Sigmoid colon (tissue), 7 donors: Measurements from ENCODE around the gene GRM4. TPM values are rescaled to one million over a fixed set of nuclear protein-coding genes. Genes with fewer than 3 reads are reported as not detected.

Source experiments
- DNase-seq: peaks from one replicate; pipeline ENCODE4 v3.0.0-alpha.2; 2019
- H3K27ac ChIP-seq, 4 donors: fragments of 200-600 bp; sonication (generic); one replicate each; pipeline ENCODE4 v1.5.1; 2016 to 2019; ENCODE audit warnings: mild to moderate bottlenecking in 1 of 4
- H3K27me3 ChIP-seq, 3 donors: fragments of 200-600 bp; sonication (generic); one replicate each; pipeline ENCODE4 v1.5.1; 2019; ENCODE audit warnings: mild to moderate bottlenecking in 1 of 3
- H3K36me3 ChIP-seq, 4 donors: fragments of 200-600 bp; sonication (generic); one replicate each; pipeline ENCODE4 v1.5.1; 2016 to 2019
- H3K4me1 ChIP-seq, 4 donors: fragments of 200-600 bp; sonication (generic); one replicate each; pipeline ENCODE4 v1.5.1; 2017 to 2019
- H3K4me3 ChIP-seq, 4 donors: fragments of 200-600 bp; sonication (generic); one replicate each; pipeline ENCODE4 v1.5.1; 2017 to 2019; ENCODE audit warnings: mild to moderate bottlenecking in 2 of 4, moderate library complexity in 1 of 4
- H3K9me3 ChIP-seq, 4 donors: fragments of 200-600 bp in 3 of 4; sonication (generic) in 3 of 4; one replicate each; pipeline versions ENCODE4 v1.5.1 to v1.6.1; 2013 to 2019
- EP300 ChIP-seq, 4 donors: sonication (generic); formaldehyde crosslinking; IDR thresholded peaks; one replicate each; pipeline ENCODE4 v1.6.1; 2017; ENCODE audit warnings: antibody characterized with exemption in 4 of 4
- POLR2A ChIP-seq, 2 donors: fragments of 450-650 bp; IDR thresholded peaks; one replicate each; pipeline ENCODE4 v1.6.1; 2016; ENCODE audit warnings: antibody characterized with exemption in 2 of 2, mild to moderate bottlenecking in 2 of 2, moderate library complexity in 2 of 2
- POLR2AphosphoS5 ChIP-seq, 4 donors: sonication (generic); formaldehyde crosslinking; IDR thresholded peaks; one replicate each; pipeline ENCODE4 v1.6.1; 2017; ENCODE audit warnings: antibody characterized with exemption in 4 of 4
- WGBS, 2 donors: extraction: QIAGEN DNeasy Blood & Tissue Kit; methylation state at CpG; one replicate each; pipeline ENCODE4 v1.1.7; 2013; 5-methylcytosine and 5-hydroxymethylcytosine counted together
- intact Hi-C: fragments of 100-400 bp; cut with DNase I; formaldehyde crosslinking; loops from one replicate; pipeline ENCODE4 v1.15.1; 2023
- polyA plus RNA-seq, 3 donors: library from polyadenylated mRNA; stranded (reverse); fragments of 200-250 nt; gene quantifications; one replicate each; pipeline ENCODE4 v1.2.3, GENCODE V29; 2013
- total RNA-seq, 4 donors: library from RNA; depleted of rRNA; stranded (reverse); fragments of >200 nt; gene quantifications; one replicate each; pipeline ENCODE4 v1.1.0, GENCODE V29; 2016
- TF ChIP-seq, protein P1 (sequence below), 4 experiments: fragments of 450-650 bp in 3 of 4; fragments of 200-600 bp in 1 of 4; IDR thresholded peaks; one replicate each; pipeline ENCODE4 v1.5.1; 2016 to 2019; ENCODE audit warnings: antibody characterized with exemption in 4 of 4, mild to moderate bottlenecking in 3 of 4, moderate library complexity in 2 of 4
- donor health status: healthy with polysubstance abuse.
- donor health status: Bipolar disorder and iron deficiency.
- donor health status: healthy.

Gene GRM4
- total and polyA plus RNA-seq, 7 donors = 0.07 to 0.14 TPM; not detected in 5

DNA sequence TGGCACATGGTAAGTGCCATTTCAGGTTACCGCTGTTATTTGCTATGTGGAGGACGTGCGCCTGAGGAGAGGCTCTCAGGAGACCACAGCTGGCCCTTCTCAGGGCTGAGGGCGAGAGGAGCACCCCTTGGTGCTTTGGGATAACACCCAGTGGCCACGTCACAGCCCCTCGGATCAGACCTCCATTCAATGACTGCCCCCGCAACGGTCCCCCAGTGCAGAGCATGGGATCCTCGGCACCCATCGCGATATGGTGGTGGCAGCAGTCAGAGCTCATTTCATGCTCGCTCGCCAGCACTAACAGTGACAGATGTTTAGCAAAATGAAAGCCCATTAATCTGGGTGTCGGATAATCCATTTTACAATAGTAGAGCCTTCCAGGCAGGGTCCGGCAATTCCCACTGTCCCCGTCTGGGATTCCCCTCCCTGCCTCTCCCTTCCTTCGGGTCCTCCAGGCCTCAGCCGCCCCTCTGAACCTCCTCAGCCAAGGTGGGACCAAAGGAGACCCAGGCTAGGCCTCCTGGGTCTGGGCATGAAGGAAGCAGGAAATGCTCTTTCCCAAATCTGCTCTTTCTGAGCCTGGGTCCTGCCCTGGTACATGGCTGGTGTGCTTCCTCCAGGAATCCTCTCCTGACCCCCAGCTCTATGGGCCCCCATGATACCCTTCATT, 117.1 kb downstream of the GRM4 start:
- 88% methylated on average over 18 of the region's 18 CpGs for WGBS, 2 donors
- peaks cover 0 to 5% (median 0%) of the 10 kb centered on the region in 3 donors for H3K27me3 ChIP-seq
- intact Hi-C loops = loop anchor here (10.0 kb wide), 1 partner anchor 174 kb away; no protein-coding TSS in a partner anchor

DNA sequence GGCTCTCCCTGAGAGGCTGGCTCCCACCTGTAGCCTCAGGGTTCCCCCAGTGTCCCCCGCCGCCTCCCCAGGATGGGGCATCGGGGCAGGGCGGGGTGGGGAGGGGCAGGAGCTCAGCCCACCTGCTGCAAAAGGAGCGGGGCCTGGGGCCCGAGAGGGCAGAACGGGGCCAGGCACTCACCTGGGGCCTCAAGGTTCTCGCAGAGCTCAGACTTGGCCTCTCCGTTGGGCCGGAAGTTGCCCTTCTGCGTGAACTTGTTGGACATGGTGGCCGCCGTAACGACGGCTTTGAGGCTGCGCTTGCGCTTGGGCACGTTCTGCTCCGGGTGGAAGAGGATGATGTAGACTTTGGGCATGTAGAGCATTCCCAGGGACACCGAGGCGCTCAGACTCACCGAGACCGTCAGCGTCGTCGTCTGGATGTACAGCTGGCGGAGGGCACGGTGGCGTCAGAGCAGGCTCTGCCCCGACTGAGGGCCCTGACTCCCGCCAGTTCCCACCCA, 117.9 kb downstream of the GRM4 start:
- no peak overlapping the region for H3K4me3 ChIP-seq
- no peaks in the 10 kb centered on the region for H3K36me3 ChIP-seq
- H3K9me3 ChIP-seq = no peaks in the 10 kb centered on the region
- DNase-seq = no peak
- 77 to 86% methylated on average over 31 of the region's 31 CpGs for WGBS, 2 donors
- TF ChIP-seq POLR2AphosphoS5 (IDR thresholded peaks at IDR 0.05) = no peak
- no peak for TF ChIP-seq POLR2A (IDR thresholded peaks at IDR 0.05)
- TF ChIP-seq, protein P1, sequence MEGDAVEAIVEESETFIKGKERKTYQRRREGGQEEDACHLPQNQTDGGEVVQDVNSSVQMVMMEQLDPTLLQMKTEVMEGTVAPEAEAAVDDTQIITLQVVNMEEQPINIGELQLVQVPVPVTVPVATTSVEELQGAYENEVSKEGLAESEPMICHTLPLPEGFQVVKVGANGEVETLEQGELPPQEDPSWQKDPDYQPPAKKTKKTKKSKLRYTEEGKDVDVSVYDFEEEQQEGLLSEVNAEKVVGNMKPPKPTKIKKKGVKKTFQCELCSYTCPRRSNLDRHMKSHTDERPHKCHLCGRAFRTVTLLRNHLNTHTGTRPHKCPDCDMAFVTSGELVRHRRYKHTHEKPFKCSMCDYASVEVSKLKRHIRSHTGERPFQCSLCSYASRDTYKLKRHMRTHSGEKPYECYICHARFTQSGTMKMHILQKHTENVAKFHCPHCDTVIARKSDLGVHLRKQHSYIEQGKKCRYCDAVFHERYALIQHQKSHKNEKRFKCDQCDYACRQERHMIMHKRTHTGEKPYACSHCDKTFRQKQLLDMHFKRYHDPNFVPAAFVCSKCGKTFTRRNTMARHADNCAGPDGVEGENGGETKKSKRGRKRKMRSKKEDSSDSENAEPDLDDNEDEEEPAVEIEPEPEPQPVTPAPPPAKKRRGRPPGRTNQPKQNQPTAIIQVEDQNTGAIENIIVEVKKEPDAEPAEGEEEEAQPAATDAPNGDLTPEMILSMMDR (IDR thresholded peaks at IDR 0.05) = no peak
- TF ChIP-seq EP300 (IDR thresholded peaks at IDR 0.05) = no peak
- peaks cover 0 to 5% (median 0%) of the 10 kb centered on the region in 3 donors for H3K27me3 ChIP-seq
- intact Hi-C loops = loop anchor here (1.0 to 10.0 kb wide), 2 partner anchors 173 to 257 kb away; no protein-coding TSS in a partner anchor
- no peak overlapping the region for H3K27ac ChIP-seq
- no peaks in the 10 kb centered on the region for H3K4me1 ChIP-seq

More for the DNA sequence above, 117.1 kb downstream of the GRM4 start:
- H3K4me3 ChIP-seq = no peak overlapping the region
- TF ChIP-seq EP300 (IDR thresholded peaks at IDR 0.05) (no peak), POLR2A (IDR thresholded peaks at IDR 0.05) (no peak), POLR2AphosphoS5 (IDR thresholded peaks at IDR 0.05) (no peak)
- TF ChIP-seq, protein P1 (IDR thresholded peaks at IDR 0.05) = no peak
- no peaks in the 10 kb centered on the region for H3K36me3 ChIP-seq
- DNase-seq = no peak
- no peak overlapping the region for H3K27ac ChIP-seq
- H3K4me1 ChIP-seq = no peaks in the 10 kb centered on the region
- H3K9me3 ChIP-seq = no peaks in the 10 kb centered on the region

DNA sequence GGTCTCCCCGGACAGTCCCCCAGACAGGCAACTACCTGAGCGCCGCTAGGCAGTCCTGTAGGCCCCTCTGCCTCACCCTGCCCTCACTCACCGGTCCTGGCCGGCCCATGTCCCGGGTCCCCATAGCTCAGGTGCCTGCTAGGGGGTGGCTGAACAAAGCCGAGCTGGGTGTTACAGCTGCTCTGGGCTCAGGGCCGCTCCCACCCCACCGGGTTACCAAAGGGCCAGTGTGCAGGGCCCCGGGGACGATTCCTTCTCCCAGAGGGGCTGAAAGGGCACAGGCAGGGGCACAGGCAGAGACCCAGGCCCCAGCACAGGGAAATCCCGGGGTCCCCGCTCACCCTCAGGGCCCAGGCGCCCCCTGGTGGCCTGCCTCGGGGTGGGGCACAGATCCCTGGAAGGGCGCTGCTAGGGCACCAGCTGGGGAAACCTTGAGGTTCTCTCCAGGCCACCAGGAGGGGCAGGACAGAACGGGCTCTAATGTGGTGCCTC, 118.4 kb downstream of the GRM4 start:
- H3K4me1 ChIP-seq = no peaks in the 10 kb centered on the region
- no peaks in the 10 kb centered on the region for H3K9me3 ChIP-seq
- H3K4me3 ChIP-seq = no peak overlapping the region
- WGBS, 2 donors = 26 to 50% methylated on average over 17 of the region's 17 CpGs
- peaks cover 0 to 5% (median 0%) of the 10 kb centered on the region in 3 donors for H3K27me3 ChIP-seq
- no peaks in the 10 kb centered on the region for H3K36me3 ChIP-seq
- intact Hi-C loops = loop anchor here (1.0 to 10.0 kb wide), 2 partner anchors 173 to 256 kb away; no protein-coding TSS in a partner anchor
- no peak for DNase-seq
- TF ChIP-seq EP300 (IDR thresholded peaks at IDR 0.05) (no peak), POLR2A (IDR thresholded peaks at IDR 0.05) (no peak), POLR2AphosphoS5 (IDR thresholded peaks at IDR 0.05) (no peak)
- TF ChIP-seq, protein P1 (IDR thresholded peaks at IDR 0.05) = peak; percentile 71 to 95 (median 84)
- no peak overlapping the region for H3K27ac ChIP-seq

DNA sequence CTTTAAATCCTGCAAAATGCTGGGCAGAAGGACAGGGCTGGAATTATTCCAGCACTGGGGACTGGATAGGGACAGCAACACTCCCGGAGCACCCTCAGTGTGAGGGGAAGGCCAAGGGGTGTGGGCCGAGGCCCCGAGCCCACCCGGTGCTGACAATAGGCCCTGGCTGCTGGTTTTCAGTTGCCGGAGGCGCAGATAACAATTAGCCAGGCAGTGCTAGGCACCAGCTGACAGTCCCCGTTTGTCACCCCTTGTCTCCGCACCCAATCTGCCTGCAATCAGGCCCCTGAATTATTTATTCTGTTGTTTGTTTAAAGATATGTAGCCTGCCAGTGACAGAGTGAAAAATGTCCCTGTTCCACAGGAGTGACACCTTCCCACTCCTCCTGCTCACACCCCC, 120.0 kb downstream of the GRM4 start:
- Histone ChIP-seq H3K36me3 (no peaks in the 10 kb centered on the region), H3K9me3 (no peaks in the 10 kb centered on the region), H3K4me3 (no peak overlapping the region), H3K27ac (no peak overlapping the region), H3K4me1 (no peaks in the 10 kb centered on the region), H3K27me3 (peaks cover 0 to 5% (median 0%) of the 10 kb centered on the region in 3 donors)
- 32 to 66% methylated on average over 8 of the region's 8 CpGs for WGBS, 2 donors
- DNase-seq = no peak
- TF ChIP-seq EP300 (IDR thresholded peaks at IDR 0.05) (no peak), POLR2AphosphoS5 (IDR thresholded peaks at IDR 0.05) (no peak), POLR2A (IDR thresholded peaks at IDR 0.05) (no peak)
- TF ChIP-seq, protein P1 (IDR thresholded peaks at IDR 0.05) = no peak
- intact Hi-C loops = loop anchor here (10.0 kb wide), 1 partner anchor 171 kb away; no protein-coding TSS in a partner anchor
